Measurements from ENCODE around the gene APOA4.
"Not testable (repeated sequence)": the region's sequence is repeated elsewhere in the genome, so short reads cannot be mapped to it uniquely, and the experiment has no call there.

Gene APOA4

GRCh38 chr11:116829525-116830183 is 6.5 kb upstream of the APOA4 start, which contains the start of gene APOC3:
APOC3 (plus strand) TSS chr11:116829907; CDS start chr11:116830583, 676 bp downstream.
- no peak for DNase-seq (ENCODE audit: low read depth)

DNA sequence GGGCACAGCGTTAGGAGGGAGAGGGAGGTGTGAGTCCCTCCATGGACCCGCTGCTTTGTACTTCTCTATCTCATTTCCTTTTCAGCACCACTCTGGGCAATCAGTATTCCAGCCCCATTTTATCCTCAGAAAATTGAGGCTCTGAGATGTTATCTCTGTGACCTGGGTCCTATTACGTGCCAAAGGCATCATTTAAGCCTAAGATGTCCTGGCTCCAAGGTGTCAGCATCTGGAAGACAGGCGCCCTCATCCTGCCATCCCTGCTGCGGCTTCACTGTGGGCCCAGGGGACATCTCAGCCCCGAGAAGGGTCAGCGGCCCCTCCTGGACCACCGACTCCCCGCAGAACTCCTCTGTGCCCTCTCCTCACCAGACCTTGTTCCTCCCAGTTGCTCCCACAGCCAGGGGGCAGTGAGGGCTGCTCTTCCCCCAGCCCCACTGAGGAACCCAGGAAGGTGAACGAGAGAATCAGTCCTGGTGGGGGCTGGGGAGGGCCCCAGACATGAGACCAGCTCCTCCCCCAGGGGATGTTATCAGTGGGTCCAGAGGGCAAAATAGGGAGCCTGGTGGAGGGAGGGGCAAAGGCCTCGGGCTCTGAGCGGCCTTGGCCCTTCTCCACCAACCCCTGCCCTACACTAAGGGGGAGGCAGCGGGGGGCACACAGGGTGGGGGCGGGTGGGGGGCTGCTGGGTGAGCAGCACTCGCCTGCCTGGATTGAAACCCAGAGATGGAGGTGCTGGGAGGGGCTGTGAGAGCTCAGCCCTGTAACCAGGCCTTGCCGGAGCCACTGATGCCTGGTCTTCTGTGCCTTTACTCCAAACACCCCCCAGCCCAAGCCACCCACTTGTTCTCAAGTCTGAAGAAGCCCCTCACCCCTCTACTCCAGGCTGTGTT is 5.8 kb upstream of the APOA4 start:
- DNase-seq (ENCODE audit: low read depth): no peak

DNA sequence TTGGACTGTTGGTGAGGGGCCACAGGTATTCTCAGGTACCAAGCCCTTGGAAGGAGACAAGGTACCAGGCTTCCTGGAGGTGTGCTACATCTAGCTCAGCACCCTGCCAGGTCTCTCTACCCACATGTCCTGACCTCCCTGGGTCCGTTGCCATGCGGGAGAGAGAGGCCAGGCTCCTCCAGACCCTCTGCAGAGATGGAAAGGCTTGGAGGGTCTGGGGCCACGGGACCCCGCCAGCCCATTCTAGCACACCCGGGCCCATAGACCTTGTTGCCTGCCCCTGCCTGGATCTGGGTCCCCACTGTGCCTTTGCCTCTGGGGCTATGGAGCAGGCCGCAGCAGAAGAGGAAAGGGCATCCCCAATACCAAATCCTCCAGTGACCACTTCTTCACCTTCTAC is 4.4 kb upstream of the APOA4 start:
- no peak for DNase-seq (ENCODE audit: low read depth)

DNA sequence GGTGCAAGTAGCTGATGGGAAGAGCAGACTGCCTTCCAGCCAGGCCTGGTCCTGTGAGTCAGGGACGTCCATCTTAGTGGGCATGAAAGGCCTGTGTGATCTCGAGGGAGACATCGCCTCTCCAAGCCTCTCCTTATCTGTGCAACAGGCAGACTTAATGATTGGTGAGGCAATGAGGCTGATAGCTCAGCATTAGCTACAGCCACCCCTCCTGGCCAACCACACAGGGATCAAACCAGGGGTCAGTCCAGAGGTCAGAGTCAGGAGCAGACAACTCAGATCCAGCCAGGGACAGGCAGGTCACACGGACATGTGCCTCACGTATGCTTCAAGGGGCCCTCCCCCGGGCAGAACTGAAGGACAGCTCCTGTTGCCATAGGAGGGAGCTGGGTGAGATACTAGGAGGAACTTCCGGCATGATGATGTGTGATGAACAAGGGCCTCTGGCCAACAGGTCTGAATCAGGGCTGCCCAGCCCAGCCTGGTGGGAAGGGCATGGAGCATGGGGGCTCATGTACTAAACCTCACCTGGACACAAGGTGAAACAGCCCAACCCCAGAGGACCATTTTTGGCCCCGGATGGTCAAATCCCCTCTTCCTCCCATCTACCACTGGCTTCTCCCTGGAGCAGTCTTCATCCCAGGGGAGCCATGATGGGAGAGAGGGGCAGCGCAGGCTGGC is 3.8 kb upstream of the APOA4 start:
- DNase-seq (ENCODE audit: low read depth): no peak

DNA sequence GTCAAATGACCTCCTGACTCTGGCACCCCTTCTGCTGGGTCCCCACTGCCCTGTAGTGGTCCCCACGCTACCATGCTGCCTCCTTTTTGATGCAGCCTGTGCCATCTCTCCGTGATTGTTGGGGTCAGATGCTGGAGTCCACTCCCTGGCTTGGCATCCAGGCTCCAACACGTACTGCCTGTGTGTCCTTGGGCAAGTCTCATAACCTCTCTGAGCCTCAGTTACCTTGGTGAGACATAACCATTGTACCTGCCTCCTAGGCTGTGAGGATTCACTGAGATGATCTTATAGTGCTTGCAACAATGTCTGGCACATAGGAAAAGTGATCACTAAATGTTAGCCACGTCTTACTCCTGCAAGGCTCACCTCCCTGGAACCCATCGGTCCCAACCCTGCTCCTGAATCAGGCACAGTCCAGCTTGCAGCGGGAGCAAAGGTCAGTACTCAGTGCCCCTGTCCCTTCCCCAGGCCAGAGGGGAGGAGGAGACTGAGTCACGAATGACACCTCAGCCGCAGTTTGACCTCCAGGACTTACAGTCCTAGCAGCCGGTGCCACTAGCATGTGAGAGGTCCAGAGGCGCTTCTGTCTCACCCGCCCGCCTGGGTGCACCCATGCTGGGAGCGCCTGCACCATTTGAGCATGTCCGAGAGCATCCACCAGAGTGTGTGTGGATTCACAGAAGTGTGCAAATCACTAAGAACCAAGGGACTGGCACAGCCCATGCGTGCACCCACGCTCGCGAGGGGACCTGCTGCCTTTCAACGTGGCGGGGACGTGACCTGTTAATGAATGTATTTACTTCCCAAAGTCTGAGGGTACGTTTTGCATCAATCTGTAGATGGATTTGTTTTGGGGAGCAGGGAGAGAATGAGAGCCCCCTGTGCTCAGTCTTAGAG is 3.0 kb upstream of the APOA4 start:
- DNase-seq (ENCODE audit: low read depth): no peak

DNA sequence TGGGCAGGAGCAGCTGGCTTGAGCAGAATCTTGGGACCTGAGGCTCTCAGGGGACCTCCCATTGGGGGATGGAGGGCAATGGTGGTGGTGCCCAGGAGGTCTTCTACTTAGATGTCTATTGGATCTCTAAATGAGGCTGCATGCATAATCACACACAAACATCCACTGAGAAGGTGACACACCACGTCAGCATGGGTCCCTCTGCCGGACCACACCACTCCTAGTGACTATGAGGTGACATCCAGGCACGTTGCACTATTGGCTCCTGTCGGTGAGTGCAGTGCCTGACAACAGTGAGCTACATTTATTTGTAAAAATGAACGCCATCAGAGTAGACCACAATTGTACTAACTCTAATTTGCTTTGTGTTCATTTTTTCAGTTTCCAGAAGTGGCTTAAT is 2.3 kb upstream of the APOA4 start:
- no peak for DNase-seq (ENCODE audit: low read depth)

- DNase-seq (ENCODE audit: low read depth): no peak
Measured at GRCh38 chr11:116822575-116822974, 529 bp downstream of the APOA4 start.

DNA sequence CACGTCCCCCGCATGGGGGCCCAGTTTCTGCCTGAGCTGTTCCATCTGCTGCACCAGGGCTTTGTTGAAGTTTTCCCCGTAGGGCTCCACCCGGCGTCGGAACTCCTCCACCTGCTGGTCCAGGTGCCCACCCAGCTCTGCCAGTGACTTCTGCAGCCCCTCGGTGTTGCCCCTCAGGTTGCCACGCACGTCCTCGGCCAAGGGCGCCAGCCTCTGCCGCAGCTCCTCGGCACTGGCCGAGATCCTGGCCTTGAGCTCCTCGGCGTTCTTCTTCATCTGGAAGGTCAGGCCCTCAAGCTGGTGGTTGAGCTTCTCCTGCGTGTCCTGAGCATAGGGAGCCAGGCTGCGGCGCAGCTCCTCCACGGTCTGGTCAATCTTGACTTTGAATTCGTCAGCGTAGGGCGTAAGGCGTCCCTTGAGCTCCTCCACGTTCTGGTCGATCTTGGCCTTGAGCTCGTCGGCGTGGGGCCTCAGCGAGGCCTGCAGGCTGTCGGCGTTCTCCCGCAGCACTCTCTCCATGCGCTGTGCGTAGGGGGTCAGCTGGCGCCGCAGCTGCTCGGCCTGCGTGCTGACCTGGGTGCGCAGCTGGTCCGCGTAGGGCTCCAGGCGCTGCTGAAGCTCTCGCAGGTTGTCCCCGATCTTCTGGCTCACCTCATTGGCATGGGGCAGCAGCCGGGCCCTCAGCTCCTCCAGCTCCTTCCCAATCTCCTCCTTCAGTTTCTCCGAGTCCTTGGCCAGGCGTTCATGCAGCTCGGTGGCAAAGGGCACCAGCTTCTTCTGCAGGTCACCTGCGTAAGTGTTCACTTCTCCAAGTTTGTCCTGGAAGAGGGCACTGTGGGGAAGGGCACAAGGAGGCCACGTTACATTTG is 1.8 kb downstream of the APOA4 start:
- DNase-seq (ENCODE audit: low read depth): no peak

GRCh38 chr11:116819049-116819448 is 4.1 kb downstream of the APOA4 start:
- no peak for DNase-seq (ENCODE audit: low read depth)

DNA sequence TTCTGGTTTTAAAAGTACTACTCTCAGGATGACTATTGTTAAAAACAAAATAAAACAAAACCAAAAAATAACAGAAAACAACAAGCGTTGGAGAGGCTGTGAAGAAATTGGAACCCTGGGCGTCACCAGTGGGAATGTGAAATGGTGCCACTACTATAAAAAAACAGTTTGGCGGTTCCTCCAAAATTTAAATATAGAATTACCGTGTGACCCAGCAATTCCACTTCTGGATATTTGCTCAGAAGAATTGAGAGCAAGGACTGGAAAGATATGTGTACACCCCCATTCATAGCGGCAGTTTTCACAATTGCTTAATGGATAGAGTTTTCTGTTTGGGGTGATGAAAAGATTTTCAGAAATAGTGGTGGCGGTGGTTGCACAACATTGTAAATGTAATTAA is 8.6 kb downstream of the APOA4 start:
- no peak for DNase-seq (ENCODE audit: low read depth)

DNA sequence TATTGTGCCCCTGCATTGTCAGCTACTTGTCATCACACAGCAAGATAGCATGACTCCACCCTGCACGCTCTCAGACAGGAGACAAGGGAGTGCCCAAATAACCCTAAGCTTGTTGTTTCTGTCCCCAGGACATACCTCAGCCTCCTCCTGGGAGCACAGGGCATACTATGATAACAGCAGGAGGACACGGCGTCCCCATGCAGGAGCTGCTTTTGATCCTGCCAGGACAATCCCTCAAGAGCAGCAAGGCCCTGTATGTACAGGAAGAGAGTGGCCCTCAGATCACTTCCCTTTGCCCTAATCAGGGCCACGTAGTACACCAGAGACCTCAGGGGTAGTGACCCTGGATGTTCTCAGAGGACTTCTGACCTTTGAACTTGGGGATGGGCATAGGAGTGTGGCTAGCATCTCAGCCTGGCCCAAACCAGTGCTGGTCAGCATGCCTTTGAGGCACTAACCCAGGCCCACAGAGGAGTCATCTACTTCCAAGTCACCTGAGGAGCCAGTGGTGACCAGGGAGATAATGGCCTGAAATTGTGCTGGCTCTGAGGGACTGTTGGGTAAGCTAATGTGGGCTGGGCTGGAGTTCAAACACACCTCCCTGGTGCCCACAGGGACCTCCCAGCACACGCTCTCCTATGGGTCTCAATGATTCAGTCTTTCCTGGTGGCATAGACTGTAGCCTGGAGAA is 9.2 kb downstream of the APOA4 start:
- DNase-seq (ENCODE audit: low read depth): no peak

- no peak for DNase-seq (ENCODE audit: low read depth)
Measured at GRCh38 chr11:116813170-116813569, 9.9 kb downstream of the APOA4 start.

- no peak for DNase-seq (ENCODE audit: low read depth)
Measured at GRCh38 chr11:116812109-116812508, 11.0 kb downstream of the APOA4 start.

DNA sequence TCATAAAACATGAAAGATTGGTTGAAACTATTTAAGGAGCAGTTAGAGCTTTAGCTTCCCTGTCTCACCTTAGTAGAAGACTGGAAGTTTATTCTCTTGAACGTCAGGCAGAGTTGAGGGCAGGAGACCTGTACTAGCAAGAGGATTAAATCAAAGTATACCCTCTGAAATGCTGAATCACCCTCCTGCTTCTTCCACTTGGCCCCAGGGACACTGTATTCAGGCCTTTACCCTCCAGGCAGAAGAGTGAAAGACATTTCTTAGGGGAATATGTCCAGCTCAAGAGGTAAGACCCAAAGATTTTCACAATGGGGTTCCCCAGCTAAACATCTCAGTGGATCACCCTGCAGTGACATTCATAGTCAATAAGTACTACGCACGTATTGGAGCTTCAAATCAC is 11.9 kb downstream of the APOA4 start:
- no peak for DNase-seq (ENCODE audit: low read depth)

DNA sequence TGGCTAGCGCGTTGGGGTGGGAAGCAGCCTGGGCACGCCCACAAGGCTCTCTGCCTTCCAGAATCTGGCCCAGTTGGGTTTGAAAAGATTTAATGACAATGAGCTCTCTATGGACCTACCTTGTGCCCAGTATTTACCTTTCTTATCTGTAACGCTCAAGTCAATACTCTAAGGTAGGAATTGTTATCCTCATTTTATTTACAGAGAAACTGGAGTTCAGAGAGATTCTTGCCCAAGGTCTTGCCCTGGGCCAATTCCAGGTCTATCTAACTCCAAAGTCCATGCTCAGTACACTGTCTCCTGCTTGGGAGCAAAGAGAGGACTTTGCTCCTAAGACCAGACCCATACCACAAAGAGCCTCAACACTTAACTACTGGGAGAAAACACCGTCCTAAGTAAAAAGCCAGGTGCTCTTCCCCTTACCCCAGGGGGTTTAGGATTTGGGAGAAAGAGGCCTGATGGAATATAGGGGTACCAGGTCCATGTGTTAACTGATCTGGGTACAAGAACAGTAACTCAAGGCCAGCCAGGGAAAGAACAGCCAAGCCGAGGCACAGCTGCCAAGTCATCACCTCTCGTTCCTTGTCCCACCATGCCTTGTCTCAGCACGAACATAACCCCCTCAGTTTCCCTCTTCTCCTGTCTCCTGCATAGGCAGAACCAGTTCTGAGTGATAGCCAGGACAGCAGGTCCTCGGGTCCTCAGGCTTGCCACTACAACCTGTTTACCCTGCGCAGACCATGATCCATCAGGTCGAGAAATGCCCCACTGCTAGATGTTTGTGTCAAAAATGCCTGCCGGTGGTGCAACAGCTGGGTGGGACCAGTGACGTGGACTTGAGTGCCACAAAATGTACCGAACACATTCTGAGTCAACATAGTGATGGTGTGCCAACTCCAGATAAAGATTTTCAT is 14.6 kb downstream of the APOA4 start:
- no peak for DNase-seq (ENCODE audit: low read depth)

- no peak for DNase-seq (ENCODE audit: low read depth)
Measured at GRCh38 chr11:116807601-116808261, 15.4 kb downstream of the APOA4 start.

DNA sequence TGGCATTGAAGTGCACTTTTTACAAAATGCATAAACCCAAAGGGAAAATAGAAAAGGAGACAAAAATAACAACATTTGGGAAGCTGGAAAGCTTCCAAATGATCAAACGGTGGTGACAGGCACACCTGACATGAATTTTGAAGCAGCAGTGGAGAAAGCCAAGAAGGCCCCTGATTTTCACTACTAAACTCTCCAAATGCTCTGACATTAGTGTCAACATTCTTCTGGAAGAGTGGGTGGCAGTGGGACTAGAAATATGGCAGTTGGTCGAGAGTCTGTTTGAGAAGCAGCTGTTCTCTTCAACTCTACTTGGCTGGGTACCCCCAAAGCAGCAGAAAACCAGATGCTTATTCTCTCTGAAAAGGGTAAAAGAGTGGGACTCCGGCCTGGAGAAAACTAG is 19.1 kb downstream of the APOA4 start:
- DNase-seq (ENCODE audit: low read depth): no peak

GRCh38 chr11:116801662-116802061 is 21.4 kb downstream of the APOA4 start:
- not testable (repeated sequence) for DNase-seq (ENCODE audit: low read depth)

DNA sequence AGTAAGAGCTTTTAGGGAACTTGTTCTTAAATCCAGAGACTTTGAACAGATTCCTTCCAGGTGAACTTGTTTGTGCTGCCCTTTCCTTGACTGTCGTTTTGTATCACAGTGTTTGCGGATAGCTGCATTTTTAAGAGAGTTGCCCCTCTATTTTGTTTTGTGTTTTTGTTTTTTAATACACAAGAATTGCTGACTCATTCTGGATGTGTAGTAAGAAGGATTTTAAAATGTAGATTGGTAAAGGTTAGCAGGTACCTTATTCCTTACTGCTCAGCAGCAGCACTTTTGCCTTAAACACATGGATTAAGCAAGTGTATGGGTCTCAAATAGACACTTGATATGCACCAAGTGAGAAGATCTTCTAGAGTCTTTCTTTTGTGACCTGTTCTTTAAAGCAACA is 22.5 kb downstream of the APOA4 start:
- DNase-seq (ENCODE audit: low read depth): no peak
